HG03064 (cell line): ENCODE data around the gene RASGRF1.
"Not testable (repeated sequence)": the region's sequence is repeated elsewhere in the genome, so short reads cannot be mapped to it uniquely, and the experiment has no call there.

ENCODE experiments used
- ATAC-seq: cut with Tn5 transposase; IDR thresholded peaks from one replicate; pipeline ENCODE4 v1.9.1; 2021; ENCODE audit warnings: low read depth; ENCODE audit not compliant: unreplicated experiment

Gene RASGRF1

DNA sequence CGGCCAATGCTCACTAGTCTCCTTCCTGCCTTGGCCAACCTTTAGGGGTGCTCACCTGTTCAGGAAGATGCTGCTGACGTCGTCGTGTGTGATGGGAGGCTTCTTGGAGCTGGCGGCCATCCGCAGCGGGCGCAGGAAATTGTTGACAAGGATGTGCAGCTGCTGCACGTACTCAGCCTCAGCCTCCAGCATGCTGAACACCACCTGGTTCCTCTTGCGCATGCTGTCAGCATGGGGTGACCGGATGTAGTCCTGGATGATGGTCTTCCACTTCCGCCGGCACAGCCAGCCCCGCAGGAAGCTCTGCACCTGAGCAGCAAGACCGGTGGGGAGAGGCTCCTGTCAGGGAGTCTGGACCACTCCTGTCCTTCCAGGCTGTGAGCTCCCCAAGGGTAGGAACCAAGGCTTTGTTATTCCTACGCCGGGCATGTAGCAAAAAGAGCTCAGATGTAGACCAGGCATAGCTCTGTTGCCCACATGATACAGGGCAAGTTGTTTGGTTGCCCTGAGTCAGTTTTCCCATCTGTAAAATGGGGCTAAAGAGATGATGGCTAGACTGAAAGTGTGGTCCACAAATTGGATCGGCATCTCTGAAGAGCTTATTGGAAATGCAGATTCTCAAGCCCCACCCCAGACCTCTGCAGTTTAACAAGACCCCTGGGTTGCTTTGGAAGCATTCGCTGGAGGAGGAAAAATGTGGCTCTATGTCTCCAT, 43.7 kb downstream of the RASGRF1 start:
- ATAC-seq, result no peak

DNA sequence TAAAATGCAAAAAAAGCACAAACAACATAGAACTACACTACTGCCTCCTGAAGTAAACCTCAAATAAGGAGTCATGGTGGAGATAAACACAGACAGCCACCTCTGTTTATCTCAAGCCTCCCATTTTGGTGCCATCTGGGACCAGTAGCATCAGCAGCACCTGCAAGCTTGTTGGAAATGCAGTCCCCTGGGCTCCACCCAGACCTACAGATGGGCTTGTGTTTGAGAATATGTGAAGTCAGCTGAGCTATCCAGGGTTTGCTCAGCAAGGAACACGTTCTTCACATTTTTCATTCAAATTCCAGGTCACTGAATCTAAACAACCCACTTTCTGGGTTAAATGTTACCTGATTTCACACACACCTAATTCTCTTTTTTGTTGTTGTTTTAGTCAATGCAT, 45.5 kb downstream of the RASGRF1 start:
- no peak for ATAC-seq

DNA sequence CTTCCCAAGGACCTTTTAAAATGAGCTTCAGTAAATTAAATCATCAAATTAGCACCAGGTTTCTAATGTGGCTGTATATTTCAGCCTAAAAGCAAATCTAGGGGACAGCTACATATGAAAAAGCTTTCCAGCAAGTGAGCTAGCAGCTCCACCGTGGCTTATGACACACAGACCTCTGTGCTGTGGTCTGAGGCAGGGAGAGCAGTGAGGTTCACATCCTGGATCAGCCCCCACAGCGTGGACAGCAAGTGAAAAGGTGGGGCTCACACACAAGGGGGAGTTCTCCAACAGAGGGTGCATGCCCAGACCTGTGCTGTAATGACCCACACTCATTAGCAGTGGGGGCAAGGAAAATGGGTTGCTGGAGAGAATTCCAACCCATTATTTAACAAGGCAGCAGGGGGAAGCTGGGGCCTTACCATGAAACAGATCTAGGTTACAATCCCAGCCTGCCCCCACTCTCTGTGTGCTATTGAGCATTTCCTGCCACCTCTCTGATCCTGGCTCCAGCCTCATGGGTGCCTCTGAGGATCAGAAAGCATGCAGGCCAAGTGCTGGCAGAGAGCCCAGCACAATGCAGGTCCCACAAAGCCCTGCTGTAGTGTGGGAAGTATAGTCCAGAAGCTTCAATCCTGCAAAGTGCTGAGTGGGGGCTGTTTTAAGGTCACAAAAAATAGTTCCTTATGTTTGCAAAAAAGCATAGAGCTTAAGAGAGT, 48.2 kb downstream of the RASGRF1 start:
- no peak for ATAC-seq

DNA sequence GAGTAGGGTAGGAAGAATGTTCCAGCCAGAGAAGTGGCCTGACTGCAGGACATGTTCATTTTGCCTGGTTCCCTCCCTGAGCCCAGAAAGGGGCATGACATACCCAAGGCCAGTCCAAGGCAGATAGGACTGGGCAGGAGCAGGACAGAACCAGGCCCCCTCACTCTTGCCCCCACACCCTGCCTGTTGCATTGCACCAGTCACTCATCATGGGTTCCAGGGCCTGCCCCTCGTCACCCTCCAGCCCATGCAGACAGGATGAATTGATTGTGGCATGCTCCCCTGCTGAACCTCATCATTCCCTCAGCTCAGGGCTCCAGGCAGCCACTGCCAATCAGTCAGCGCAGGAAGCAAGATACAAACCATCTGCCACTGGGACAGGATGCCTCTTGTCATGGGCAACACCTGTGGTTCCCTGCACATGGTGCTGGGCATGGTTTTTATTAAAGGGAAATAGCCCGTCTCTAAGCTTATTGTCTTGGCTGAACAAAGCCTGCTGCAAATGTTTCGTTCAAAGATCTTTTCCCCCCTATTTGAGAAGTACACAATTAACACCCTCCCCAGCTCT, 48.9 kb downstream of the RASGRF1 start:
- no peak for ATAC-seq

DNA sequence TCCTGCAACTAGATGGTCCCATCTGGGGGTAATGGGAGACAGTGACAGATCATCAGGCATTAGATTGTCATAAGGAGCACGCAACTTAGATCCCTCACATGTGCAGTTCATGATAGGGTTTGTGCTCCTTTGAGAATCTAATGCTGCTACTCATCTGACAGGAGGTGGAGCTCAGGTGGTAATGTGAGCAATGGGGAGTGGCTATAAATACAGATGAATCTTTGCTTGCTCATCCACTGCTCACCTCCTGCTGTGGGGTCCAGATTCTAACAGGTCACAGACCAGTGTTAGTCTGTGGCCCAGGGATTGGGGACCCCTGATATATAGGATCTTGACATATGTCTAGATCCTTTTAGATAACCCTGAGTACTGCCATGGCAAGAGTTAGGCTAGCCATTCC, 52.7 kb downstream of the RASGRF1 start:
- ATAC-seq, result no peak

DNA sequence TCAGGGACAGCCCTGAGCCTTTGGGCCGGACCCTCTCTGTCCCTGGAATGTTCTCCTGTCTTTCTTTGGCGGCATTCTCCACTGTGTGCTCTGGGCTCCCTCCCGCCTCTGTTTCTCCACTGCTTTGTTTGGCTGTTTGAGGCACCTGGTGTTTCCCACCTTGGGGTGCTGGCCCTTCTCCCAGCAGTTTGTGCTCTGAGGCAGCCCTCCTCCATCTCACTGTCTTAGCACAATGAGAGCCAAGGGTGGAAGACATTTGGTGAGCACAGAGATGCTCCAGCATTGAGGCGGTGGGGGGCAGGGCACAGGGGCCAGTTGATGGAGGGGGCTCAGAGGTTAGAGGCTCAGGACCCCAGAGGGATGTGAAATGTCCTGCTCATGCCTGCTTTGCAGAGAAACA, 54.3 kb downstream of the RASGRF1 start:
- no peak for ATAC-seq

DNA sequence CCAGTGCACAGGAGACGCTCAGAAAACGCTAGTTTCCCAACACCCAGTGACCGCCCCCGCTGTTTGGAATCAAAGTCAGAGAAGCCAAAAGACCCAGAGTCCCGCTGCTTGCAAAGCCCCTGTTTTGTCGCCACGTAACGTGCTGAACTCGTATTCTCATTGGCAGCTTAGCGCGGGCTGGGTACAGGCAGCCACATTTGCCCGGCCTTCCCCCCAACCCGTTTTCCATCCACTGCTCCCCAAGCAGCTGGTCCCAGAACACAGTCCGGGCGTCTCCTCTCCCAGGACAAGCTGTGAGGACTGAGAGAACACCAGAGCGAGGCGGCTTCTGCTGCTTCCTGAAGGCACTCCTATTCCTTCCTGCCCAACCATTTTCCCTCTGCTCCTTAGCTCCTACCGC, 54.8 kb downstream of the RASGRF1 start:
- no peak for ATAC-seq

DNA sequence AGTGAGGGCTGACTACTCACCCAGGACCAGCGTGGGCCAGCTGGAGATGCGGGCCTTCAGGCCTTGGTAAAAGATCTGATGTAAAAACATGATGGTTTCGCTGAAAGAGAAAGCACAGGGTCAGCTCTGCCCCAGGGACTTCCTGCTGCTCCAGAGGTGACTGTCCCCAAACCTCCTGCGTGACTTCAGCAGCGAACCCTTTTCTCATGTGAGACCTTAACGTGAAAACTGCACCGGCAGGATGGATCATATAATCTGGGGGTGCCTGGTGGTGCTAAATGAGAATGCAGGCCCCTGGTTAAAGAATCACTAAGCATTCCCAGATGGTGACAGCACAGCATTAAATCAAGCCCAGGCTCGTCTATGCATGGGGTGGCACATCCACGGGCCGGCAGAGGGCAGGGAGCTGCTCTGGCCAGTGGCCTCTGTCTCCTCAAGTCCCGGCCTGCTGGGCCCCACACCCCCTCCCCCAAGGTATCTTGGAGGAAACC, 55.4 kb downstream of the RASGRF1 start:
- no peak for ATAC-seq

DNA sequence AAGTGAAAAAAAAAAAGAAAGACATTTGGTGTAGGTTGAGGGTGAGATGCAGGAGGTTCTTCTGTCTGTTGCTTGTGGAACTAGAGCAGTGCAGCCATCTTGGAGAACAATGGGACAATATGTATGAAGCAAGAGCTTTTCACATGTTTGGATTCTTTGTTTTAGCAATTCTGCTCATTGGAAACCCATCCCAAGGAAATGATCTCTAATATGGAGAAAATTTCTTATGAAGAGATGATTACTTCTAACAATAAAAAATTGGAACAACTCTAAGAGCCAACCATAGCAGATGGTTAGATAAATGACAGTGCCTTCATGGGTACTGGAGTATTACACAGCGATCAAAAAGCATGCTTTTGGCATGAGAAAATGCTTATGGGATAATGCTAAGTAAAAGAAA, 56.3 kb downstream of the RASGRF1 start:
- no peak for ATAC-seq

DNA sequence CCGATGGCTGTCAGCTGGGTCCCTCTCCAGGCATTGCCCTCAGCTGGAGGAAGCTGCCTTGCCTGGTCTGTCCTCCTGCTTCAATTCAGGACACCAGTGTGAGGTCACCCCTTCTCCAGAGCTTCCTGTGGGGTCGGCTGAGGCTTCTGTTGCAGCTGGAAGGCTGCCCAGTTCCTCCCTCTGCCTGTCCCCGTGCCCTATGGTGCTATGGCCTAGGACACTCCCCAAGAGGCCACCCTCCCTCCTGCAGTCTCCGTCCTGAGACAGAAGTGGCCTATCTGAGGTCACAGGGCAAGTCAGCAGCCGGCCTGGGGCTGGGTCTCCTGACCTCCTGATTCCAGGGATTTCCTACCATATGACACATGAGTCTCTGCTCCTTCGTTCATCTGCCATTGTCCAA, 57.9 kb downstream of the RASGRF1 start:
- ATAC-seq, result no peak

DNA sequence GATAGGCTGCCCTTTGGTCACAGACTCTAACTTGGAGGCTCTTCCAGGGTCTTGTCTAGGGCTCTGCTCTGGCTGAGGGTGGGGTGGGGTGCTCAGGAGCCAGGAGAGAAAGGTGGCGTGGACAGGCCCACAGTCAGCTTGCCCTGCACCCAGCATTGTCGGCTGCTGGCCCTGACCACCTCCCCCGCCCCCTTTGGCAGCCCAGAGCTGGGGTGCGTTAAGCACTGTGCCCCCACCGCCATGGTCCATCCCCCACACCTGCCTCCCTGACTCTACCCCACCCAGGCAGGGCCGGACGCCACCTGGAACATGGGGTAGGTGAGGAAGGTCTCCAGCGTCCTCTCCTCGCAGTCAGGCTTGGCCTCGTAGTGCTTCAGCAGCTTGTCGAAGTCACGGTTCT, 58.8 kb downstream of the RASGRF1 start:
- no peak for ATAC-seq

DNA sequence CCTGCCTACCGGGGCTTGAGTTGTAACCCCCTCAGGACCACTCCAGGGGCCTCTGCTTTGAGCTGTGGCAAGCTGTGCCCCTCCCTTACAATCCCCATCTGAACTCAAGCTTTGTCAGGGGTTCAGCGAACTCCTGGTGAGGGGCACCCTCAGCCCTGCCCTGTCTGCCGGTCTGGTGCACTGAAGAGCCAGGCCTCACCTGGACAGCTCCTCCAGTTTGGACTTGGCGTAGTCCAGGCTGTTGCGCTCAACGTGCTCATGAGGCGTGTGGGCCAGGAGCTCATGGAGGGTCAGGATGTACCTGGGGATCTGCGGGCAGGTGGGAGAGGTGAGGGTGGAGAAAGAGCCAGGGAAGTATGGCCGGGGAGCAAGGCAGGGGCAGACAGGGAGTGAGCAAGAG, 59.4 kb downstream of the RASGRF1 start:
- no peak for ATAC-seq

DNA sequence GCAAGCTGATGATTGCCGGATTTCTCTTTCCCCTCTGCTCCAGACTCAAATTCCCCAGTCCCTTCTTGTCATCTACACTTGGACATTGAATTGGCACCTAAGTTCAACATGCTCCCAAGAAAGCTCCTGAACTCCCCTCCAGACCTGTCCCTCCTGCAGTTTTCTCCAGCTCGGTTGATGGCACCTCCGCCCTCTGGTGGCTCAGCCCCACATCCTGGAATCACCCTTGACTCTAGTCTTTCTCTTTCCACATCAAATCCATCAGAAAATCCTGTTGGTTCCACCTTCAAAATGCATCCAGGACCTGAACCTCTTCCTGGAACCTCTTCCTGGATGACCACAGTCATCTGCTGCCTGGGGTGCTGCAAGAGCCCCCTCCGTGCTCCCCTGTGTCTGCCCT, 60.1 kb downstream of the RASGRF1 start:
- ATAC-seq, result no peak

DNA sequence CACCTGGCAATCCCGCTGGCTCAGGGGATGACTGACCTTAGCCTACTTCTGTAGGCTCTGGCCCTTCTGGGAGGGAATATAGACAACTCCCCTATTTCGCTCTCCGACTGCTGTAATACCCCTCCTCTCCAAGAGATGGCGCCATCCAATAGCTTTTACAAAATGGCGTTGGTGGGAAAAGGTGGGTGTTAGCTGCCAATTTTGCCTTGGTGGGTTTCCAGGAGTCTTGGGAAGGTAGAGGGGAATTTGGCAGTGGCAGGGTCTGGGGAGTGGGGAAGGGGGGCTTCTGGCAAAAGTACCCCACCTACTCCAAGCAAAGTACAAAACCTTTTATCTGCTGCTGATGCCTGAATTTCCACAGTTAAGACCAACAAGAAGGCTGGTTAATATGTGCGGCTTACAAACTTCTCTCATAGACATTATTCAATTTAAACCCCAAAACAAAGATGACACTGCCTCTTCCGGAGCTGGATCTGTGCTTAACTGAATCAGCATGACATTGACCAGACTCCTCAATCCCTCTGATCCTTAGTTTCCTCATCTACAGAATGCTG, 62.1 kb downstream of the RASGRF1 start:
- no peak for ATAC-seq

DNA sequence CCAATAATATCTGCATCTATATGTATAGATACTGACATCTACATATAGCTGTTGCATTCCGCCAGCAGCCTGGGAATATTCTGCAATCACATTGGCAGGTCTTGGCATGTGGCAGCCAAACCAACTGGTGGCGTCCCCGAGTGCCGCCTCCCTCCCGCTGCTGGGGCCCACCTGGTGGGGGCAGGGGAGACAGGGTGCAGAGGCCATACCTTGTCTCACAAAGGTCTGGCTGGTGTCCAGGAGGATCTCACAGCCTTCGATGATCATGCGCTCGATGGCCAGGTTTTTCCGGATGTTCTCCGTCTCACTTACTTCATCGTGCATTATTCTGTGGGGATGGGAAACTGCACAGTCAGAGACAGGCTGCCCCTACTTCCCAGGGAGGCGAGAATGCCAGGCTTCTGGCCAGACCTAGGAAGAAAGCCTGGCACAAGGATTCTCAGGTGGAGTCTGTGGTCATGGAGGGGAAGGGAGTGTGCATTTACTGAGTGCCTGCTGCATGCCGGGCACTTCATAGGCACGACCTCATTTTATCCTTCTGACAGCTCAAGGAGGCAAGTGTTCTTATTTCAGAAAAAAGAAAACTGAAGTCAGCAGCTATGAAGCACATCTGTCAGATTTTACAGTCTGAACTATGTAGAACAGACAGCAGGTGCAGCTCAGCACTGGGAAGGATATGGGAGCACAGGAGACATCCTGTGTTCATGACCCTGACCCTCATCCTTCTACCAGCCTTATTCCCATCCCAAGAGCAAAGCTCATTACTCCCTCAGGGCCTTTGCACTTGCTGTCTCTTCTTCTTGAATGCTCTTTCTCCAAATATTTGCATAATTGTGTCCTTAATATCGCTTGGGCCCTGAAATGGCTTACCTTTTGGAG, 62.8 kb downstream of the RASGRF1 start:
- ATAC-seq, result no peak

DNA sequence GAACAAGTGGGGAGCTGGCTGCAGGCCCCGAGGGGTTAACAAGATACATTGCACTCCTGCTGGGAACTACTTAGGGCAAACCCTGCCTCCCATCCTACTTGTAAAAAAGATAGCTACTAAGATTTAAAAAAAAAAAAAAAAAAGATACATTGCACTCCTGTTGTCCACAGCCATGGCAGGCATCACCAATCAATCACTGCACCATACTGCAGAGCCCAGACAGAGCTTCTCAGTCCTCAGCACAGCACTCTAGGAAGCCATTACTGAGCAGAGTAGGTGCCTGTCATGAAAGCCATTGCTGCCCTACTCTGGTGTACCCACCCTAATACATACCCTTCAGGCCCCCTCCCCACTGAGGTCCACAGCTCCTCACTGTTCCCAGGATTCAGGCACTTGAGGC, 64.8 kb downstream of the RASGRF1 start:
- ATAC-seq, result no peak

DNA sequence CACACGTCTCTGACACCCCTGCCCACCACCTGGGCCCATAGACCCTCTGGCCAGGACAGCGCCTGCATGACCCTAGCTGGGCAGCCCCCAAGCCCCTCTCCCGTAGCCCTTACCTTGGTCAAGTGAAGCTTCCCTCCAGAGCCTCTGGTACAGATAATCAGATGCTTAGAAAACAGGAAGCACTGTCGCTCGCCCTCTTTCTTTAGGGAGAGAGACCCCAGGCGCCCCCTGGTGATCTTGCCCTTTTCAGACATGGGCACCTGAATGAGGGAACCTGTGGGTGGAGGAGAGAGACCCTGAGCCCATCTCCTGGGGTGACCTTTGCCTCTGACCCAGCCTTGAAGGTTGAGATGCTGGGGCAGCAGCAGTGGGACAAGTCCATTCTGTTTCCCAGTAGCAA, 65.4 kb downstream of the RASGRF1 start:
- no peak for ATAC-seq

DNA sequence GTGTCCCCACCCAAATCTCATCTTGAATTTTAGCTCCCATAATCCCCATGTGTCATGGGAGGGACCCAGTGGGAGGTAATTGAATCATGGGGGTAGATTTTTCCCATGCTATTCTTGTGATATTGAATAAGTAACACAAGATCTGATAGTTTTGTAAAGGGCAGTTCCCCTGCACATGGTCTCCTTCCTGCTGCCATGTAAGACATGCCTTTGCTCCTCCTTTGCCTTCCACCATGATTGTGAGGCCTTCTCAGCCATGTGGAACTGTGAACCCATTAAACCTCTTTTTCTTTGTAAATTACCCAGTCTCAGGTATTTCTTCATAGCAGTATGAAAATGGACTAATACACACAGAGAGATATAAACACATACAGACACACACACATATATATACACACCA, 66.1 kb downstream of the RASGRF1 start:
- ATAC-seq, result not testable (repeated sequence)

DNA sequence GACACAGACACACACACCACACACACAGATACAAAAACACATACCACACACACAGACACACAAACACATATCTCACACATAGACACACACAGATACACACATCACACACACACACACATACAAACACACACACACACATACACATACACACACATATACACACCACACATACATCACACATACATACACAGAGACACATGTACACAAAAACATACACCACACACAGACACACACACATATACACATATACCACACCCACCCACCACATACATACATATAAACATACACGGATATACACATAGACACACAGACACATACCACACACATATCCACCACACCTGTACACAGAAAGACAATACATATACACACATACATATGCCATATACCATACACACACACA, 66.7 kb downstream of the RASGRF1 start:
- ATAC-seq, result no peak

DNA sequence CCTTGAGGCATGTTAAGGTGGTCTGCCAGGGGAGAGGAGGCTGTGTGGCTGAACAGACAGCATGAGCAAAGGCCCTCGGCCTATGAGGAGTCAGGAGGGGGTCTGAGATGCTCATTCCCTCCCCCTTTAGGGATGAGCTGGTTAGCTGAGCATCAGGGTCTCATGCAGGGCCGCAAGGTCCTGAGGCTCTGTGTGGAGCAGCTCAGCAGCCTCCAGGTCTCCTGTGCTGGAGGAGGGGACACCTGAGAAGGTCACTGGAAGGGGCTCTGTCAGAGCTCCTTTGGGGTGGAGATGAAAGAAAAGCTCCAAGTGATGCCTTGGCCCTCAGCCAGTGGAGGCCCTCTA, 67.1 kb downstream of the RASGRF1 start:
- ATAC-seq, result no peak

DNA sequence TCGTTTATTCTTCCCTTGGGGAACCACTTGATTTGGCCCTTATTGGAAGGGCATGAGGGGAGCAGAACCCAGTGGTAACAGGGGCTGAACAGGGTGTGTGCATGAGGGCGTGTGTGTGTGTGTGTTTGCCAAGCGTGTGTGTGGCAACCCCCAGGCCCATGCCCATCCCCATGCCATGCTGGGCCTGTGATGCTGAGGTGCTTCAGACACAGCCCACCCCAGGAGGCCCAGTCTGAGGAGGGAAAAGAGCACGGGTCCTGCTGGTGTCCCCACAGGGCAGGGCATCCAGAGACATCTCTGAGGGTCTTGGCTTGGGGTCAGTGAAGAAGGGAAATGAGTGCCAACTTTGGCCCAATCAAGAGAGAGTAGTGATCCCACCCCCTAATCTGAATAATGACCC, 71.6 kb downstream of the RASGRF1 start:
- ATAC-seq, result no peak
